Stimulated activated naive B cell treated with anti-CD40 and anti-IgM and Interleukin-4, amounts not matched to agents 10 μg/mL and 1 μg/mL and 100 μg/mL, for 72 hours (primary cell): ENCODE measurements around the gene CUEDC2.
"Not testable (repeated sequence)": the region's sequence is repeated elsewhere in the genome, so short reads cannot be mapped to it uniquely, and the experiment has no call there.

Experiments
- ATAC-seq, 2 donors: fragments of 150-1000 bp; cut with Tn5 transposase; replicated peaks; 2 replicates each; pipeline ENCODE4 v1.10.0; 2021; ENCODE audit warnings: moderate library complexity in 1 of 2
- DNase-seq: peaks from one replicate; pipeline ENCODE4 v3.0.0; 2021
- H3K27ac Mint-ChIP-seq: one replicate; pipeline ENCODE4 v1.8.0; 2022; ENCODE audit warnings: mild to moderate bottlenecking, mixed read lengths
- H3K27me3 Mint-ChIP-seq, 2 donors: one replicate each; pipeline ENCODE4 v1.8.0; 2022; ENCODE audit warnings: mixed read lengths in 2 of 2
- H3K36me3 Mint-ChIP-seq, 2 donors: one replicate each; pipeline ENCODE4 v1.8.0; 2022; ENCODE audit warnings: mixed read lengths in 2 of 2, mild to moderate bottlenecking in 1 of 2
- H3K4me1 Mint-ChIP-seq, 2 donors: one replicate each; pipeline ENCODE4 v1.8.0; 2022; ENCODE audit warnings: mixed read lengths in 2 of 2, mild to moderate bottlenecking in 1 of 2
- H3K4me3 Mint-ChIP-seq, 2 donors: one replicate each; pipeline ENCODE4 v1.8.0; 2022; ENCODE audit warnings: mild to moderate bottlenecking in 2 of 2, mixed read lengths in 2 of 2, moderate library complexity in 1 of 2
- H3K9me3 Mint-ChIP-seq, 2 donors: one replicate each; pipeline ENCODE4 v1.8.0; 2022; ENCODE audit warnings: mixed read lengths in 2 of 2, mild to moderate bottlenecking in 1 of 2

CUEDC2 gene

GRCh38 chr10:102462512-102463054 lies 30.2 kb upstream of the CUEDC2 start:
- H3K27ac Mint-ChIP-seq, result peak overlapping the region; percentile 60
- no peak for ATAC-seq
- H3K4me3 Mint-ChIP-seq, result peak overlapping the region; percentile 46 to 96

GRCh38 chr10:102461187-102462054 lies 29.0 kb upstream of the CUEDC2 start:
- peak overlapping the region; percentile 88 for H3K27ac Mint-ChIP-seq
- ATAC-seq (peak; percentile 96 to 97), DNase-seq (peak; percentile 89)
- H3K9me3 Mint-ChIP-seq, result no peaks in the 10 kb centered on the region
- no peaks in the 10 kb centered on the region for H3K27me3 Mint-ChIP-seq
- H3K4me1 Mint-ChIP-seq, result peaks cover 23 to 37% of the 10 kb centered on the region in 2 donors
- peak overlapping the region; percentile 93 to 96 for H3K4me3 Mint-ChIP-seq
- peaks cover 0 to 5% of the 10 kb centered on the region in 2 donors for H3K36me3 Mint-ChIP-seq

More at GRCh38 chr10:102462512-102463054, 30.2 kb upstream of the CUEDC2 start:
- DNase-seq, result no peak
- Mint-ChIP-seq H3K36me3 (peaks cover 0 to 2% of the 10 kb centered on the region in 2 donors), H3K4me1 (peaks cover 23 to 37% of the 10 kb centered on the region in 2 donors), H3K27me3 (no peaks in the 10 kb centered on the region), H3K9me3 (no peaks in the 10 kb centered on the region)

GRCh38 chr10:102460836-102461186 lies 28.4 kb upstream of the CUEDC2 start:
- no peaks in the 10 kb centered on the region for H3K9me3 Mint-ChIP-seq
- H3K36me3 Mint-ChIP-seq, result peaks cover 1 to 5% of the 10 kb centered on the region in 2 donors
- DNase-seq (no peak), ATAC-seq (peak; percentile 36 to 43)
- H3K4me3 Mint-ChIP-seq, result peak overlapping the region; percentile 93 to 96
- H3K27ac Mint-ChIP-seq, result peak overlapping the region; percentile 88
- H3K4me1 Mint-ChIP-seq, result peaks cover 23 to 37% of the 10 kb centered on the region in 2 donors
- no peaks in the 10 kb centered on the region for H3K27me3 Mint-ChIP-seq

GRCh38 chr10:102458656-102459055 lies 26.3 kb upstream of the CUEDC2 start:
- Mint-ChIP-seq H3K36me3 (peaks cover 3 to 10% of the 10 kb centered on the region in 2 donors), H3K27ac (no peak overlapping the region), H3K9me3 (no peaks in the 10 kb centered on the region), H3K27me3 (no peaks in the 10 kb centered on the region), H3K4me3 (no peak overlapping the region), H3K4me1 (peaks cover 22 to 31% of the 10 kb centered on the region in 2 donors)
- DNase-seq (no peak), ATAC-seq (no peak)

- H3K27ac Mint-ChIP-seq, result no peak overlapping the region
- no peaks in the 10 kb centered on the region for H3K27me3 Mint-ChIP-seq
- H3K9me3 Mint-ChIP-seq, result no peaks in the 10 kb centered on the region
- no peak overlapping the region for H3K4me3 Mint-ChIP-seq
- peaks cover 7 to 16% of the 10 kb centered on the region in 2 donors for H3K36me3 Mint-ChIP-seq
- DNase-seq (no peak), ATAC-seq (no peak)
- H3K4me1 Mint-ChIP-seq, result peaks cover 20 to 28% of the 10 kb centered on the region in 2 donors
These were observed 25.3 kb upstream of the CUEDC2 start for GRCh38 chr10:102457591-102458150.

- Mint-ChIP-seq H3K4me1 (peaks cover 13 to 27% of the 10 kb centered on the region in 2 donors), H3K27ac (no peak overlapping the region), H3K36me3 (peaks cover 7 to 25% of the 10 kb centered on the region in 2 donors), H3K9me3 (no peaks in the 10 kb centered on the region), H3K4me3 (no peak overlapping the region), H3K27me3 (no peaks in the 10 kb centered on the region)
- DNase-seq (no peak), ATAC-seq (no peak)
These were observed 23.6 kb upstream of the CUEDC2 start for GRCh38 chr10:102455893-102456471.

GRCh38 chr10:102454662-102455487 lies 22.5 kb upstream of the CUEDC2 start:
- H3K4me3 Mint-ChIP-seq, ATAC-seq, DNase-seq, H3K9me3 Mint-ChIP-seq, H3K27me3 Mint-ChIP-seq: not testable (repeated sequence)
- peaks cover 10 to 23% of the 10 kb centered on the region in 2 donors for H3K4me1 Mint-ChIP-seq
- H3K27ac Mint-ChIP-seq, result peak overlapping the region; percentile 56
- H3K36me3 Mint-ChIP-seq, result peaks cover 7 to 25% of the 10 kb centered on the region in 2 donors

GRCh38 chr10:102453502-102453901 lies 21.1 kb upstream of the CUEDC2 start:
- H3K4me1 Mint-ChIP-seq, result peaks cover 16 to 32% of the 10 kb centered on the region in 2 donors
- H3K4me3 Mint-ChIP-seq, result no peak overlapping the region
- no peaks in the 10 kb centered on the region for H3K9me3 Mint-ChIP-seq
- H3K27me3 Mint-ChIP-seq, result no peaks in the 10 kb centered on the region
- no peak for DNase-seq
- no peak for ATAC-seq
- peaks cover 7 to 25% of the 10 kb centered on the region in 2 donors for H3K36me3 Mint-ChIP-seq
- peak overlapping the region; percentile 47 for H3K27ac Mint-ChIP-seq

- H3K27me3 Mint-ChIP-seq, result no peaks in the 10 kb centered on the region
- ATAC-seq, result peak in 1 of 2 donors; percentile 3
- peak overlapping the region; percentile 26 to 57 for H3K4me3 Mint-ChIP-seq
- H3K9me3 Mint-ChIP-seq, result no peaks in the 10 kb centered on the region
- DNase-seq, result peak; percentile 11
- peaks cover 7 to 25% of the 10 kb centered on the region in 2 donors for H3K36me3 Mint-ChIP-seq
- peak overlapping the region; percentile 84 for H3K27ac Mint-ChIP-seq
- H3K4me1 Mint-ChIP-seq, result peaks cover 16 to 32% of the 10 kb centered on the region in 2 donors
These were observed 20.4 kb upstream of the CUEDC2 start for GRCh38 chr10:102452672-102453340.

- H3K4me3 Mint-ChIP-seq, result peak within 1 kb of the TSS; percentile 93 to 96
- H3K4me1 Mint-ChIP-seq, result peaks cover 16 to 32% of the 10 kb centered on the region in 2 donors
- no peak for DNase-seq
- no peak for ATAC-seq
- H3K9me3 Mint-ChIP-seq, result no peaks in the 10 kb centered on the region
- H3K27ac Mint-ChIP-seq, result peak within 1 kb of the TSS; percentile 84
- H3K36me3 Mint-ChIP-seq, result peaks cover 7 to 20% of the 10 kb centered on the region in 2 donors
- H3K27me3 Mint-ChIP-seq, result no peaks in the 10 kb centered on the region
These were observed 19.0 kb upstream of the CUEDC2 start, which contains the start of gene C10orf95 for GRCh38 chr10:102451105-102451969. Gene C10orf95 (minus strand): TSS chr10:102451543. CDS start chr10:102451093, 450 bp downstream.

GRCh38 chr10:102450374-102451104 lies 18.2 kb upstream of the CUEDC2 start:
- ATAC-seq, result peak; percentile 85
- Mint-ChIP-seq H3K27ac (peak overlapping the region; percentile 96), H3K9me3 (no peaks in the 10 kb centered on the region), H3K36me3 (peaks cover 5 to 20% of the 10 kb centered on the region in 2 donors), H3K4me1 (peaks cover 20 to 32% of the 10 kb centered on the region in 2 donors), H3K27me3 (no peaks in the 10 kb centered on the region), H3K4me3 (peak overlapping the region; percentile 93 to 96)
- peak; percentile 89 for DNase-seq

- peak overlapping the region; percentile 93 to 96 for H3K4me3 Mint-ChIP-seq
- DNase-seq (no peak), ATAC-seq (no peak)
These were observed 17.7 kb upstream of the CUEDC2 start for GRCh38 chr10:102450124-102450373.

More at GRCh38 chr10:102450124-102450373, 17.7 kb upstream of the CUEDC2 start:
- no peaks in the 10 kb centered on the region for H3K27me3 Mint-ChIP-seq
- peaks cover 20 to 32% of the 10 kb centered on the region in 2 donors for H3K4me1 Mint-ChIP-seq
- peaks cover 5 to 17% of the 10 kb centered on the region in 2 donors for H3K36me3 Mint-ChIP-seq
- H3K27ac Mint-ChIP-seq, result peak overlapping the region; percentile 96
- no peaks in the 10 kb centered on the region for H3K9me3 Mint-ChIP-seq
